Gastrocnemius medialis (tissue), 4 donors: ENCODE data around the gene CDPF1. TPM values are rescaled to one million over a fixed set of nuclear protein-coding genes. Genes with fewer than 3 reads are reported as not detected.
"Not testable (repeated sequence)": the region's sequence is repeated elsewhere in the genome, so short reads cannot be mapped to it uniquely, and the experiment has no call there.

Experiments
- ATAC-seq, 2 donors: fragments of 150-250 bp; one replicate each; pipeline ENCODE4 v1.9.1; 2016
- DNase-seq, 2 donors: peaks; one replicate each; pipeline ENCODE4 v3.0.0-alpha.2; 2019
- H3K27ac ChIP-seq, 4 donors: fragments of 200-600 bp; sonication (generic); 1 replicate in 1 of 4; 2 replicates in 3 of 4; pipeline ENCODE4 v1.5.1; 2016 to 2018; ENCODE audit warnings: mild to moderate bottlenecking in 2 of 4, moderate library complexity in 1 of 4
- H3K27me3 ChIP-seq, 3 donors: fragments of 200-600 bp; sonication (generic) in 2 of 3; 1 replicate in 1 of 3; 2 replicates in 2 of 3; pipeline versions ENCODE4 v1.5.1 to v1.6.0; 2016 to 2019; ENCODE audit warnings: mild to moderate bottlenecking in 1 of 3, moderate library complexity in 1 of 3
- H3K36me3 ChIP-seq, 2 donors: fragments of 200-600 bp; sonication (generic) in 1 of 2; one replicate each; pipeline ENCODE4 v1.5.1; 2017 to 2018
- H3K4me1 ChIP-seq, 2 donors: fragments of 200-600 bp; sonication (generic) in 1 of 2; one replicate each; pipeline ENCODE4 v1.5.1; 2016 to 2017; ENCODE audit warnings: mild to moderate bottlenecking in 2 of 2
- H3K4me3 ChIP-seq, 4 donors: fragments of 200-600 bp; sonication (generic) in 3 of 4; 1 replicate in 1 of 4; 2 replicates in 3 of 4; pipeline ENCODE4 v1.5.1; 2016 to 2019; ENCODE audit warnings: mild to moderate bottlenecking in 2 of 4
- H3K9me3 ChIP-seq, 3 donors: fragments of 200-600 bp; sonication (generic) in 2 of 3; 1 replicate in 1 of 3; 2 replicates in 2 of 3; pipeline ENCODE4 v1.5.1; 2016 to 2019
- CTCF ChIP-seq, 5 experiments: fragments of 450-650 bp in 3 of 5; fragments of 200-600 bp in 2 of 5; sonication (generic) in 2 of 5; IDR thresholded peaks in 4 of 5; conservative IDR thresholded peaks in 1 of 5; 1 replicate in 4 of 5; 2 replicates in 1 of 5; pipeline ENCODE4 v1.5.1; 2016 to 2019; ENCODE audit warnings: antibody characterized with exemption in 5 of 5, mild to moderate bottlenecking in 3 of 5, moderate library complexity in 3 of 5
- POLR2A ChIP-seq, 2 donors: fragments of 450-650 bp; IDR thresholded peaks; one replicate each; pipeline ENCODE4 v1.6.1; 2017; ENCODE audit warnings: antibody characterized with exemption in 2 of 2, mild to moderate bottlenecking in 2 of 2, moderate library complexity in 2 of 2
- in situ Hi-C, 4 donors: fragments of 200-750 bp; cut with MboI; loops; one replicate each; pipeline versions ENCODE4 v1.15.0 to v1.8.0; 2017; ENCODE audit warnings: low sequenced_read_pairs in 4 of 4
- intact Hi-C: fragments of 100-400 bp; cut with DNase I; formaldehyde crosslinking; loops from one replicate; pipeline ENCODE4 v1.15.1; 2023; ENCODE audit warnings: low total_unique reads
- total RNA-seq, 4 donors: library from RNA; depleted of rRNA; stranded (reverse); fragments of >200 nt; gene quantifications; one replicate each; pipeline versions ENCODE4 v1.1.0 to v1.2.3, GENCODE V29; 2016

Gene CDPF1
- total RNA-seq, 4 donors from 2014 or later = 6.3 to 18.8 (median 12.5) TPM

- Histone ChIP-seq H3K9me3 (peaks cover 0 to 3% (median 0%) of the 10 kb centered on the region in 3 donors), H3K36me3 (peaks cover 0 to 10% of the 10 kb centered on the region in 2 donors), H3K4me1 (no peaks in the 10 kb centered on the region), H3K4me3 (no peak overlapping the region), H3K27ac (no peak overlapping the region), H3K27me3 (no peaks in the 10 kb centered on the region)
- no peak for TF ChIP-seq CTCF (IDR thresholded peaks at IDR 0.05 in 4 of 5, conservative IDR thresholded peaks at IDR 0.05 in 1 of 5)
- TF ChIP-seq POLR2A (IDR thresholded peaks at IDR 0.05) = no peak
- in situ Hi-C loops (no loop called here), intact Hi-C loops (no loop called here)
- no peak for ATAC-seq
- DNase-seq = no peak
Observed at GRCh38 chr22:46209262-46209661, 40.8 kb downstream of the CDPF1 start.

GRCh38 chr22:46203601-46203980, 46.5 kb downstream of the CDPF1 start:
- DNase-seq = no peak
- Histone ChIP-seq H3K27me3 (no peaks in the 10 kb centered on the region), H3K4me3 (no peak overlapping the region), H3K36me3 (peaks cover 0 to 20% of the 10 kb centered on the region in 2 donors), H3K27ac (no peak overlapping the region), H3K4me1 (no peaks in the 10 kb centered on the region), H3K9me3 (no peaks in the 10 kb centered on the region)
- ATAC-seq = no peak
- no peak for TF ChIP-seq POLR2A (IDR thresholded peaks at IDR 0.05)
- no peak for TF ChIP-seq CTCF (IDR thresholded peaks at IDR 0.05 in 4 of 5, conservative IDR thresholded peaks at IDR 0.05 in 1 of 5)
- in situ Hi-C loops = no loop called here
- intact Hi-C loops = no loop called here

GRCh38 chr22:46202897-46203600, 47.0 kb downstream of the CDPF1 start:
- intact Hi-C loops (no loop called here), in situ Hi-C loops (no loop called here)
- no peak for ATAC-seq

GRCh38 chr22:46201059-46201757, 48.9 kb downstream of the CDPF1 start:
- in situ Hi-C loops (no loop called here), intact Hi-C loops (no loop called here)
- peaks cover 10 to 14% of the 10 kb centered on the region in 2 donors for H3K4me1 ChIP-seq
- ATAC-seq (no peak), DNase-seq (no peak)
- TF ChIP-seq POLR2A (IDR thresholded peaks at IDR 0.05) = no peak
- no peak for TF ChIP-seq CTCF (IDR thresholded peaks at IDR 0.05 in 4 of 5, conservative IDR thresholded peaks at IDR 0.05 in 1 of 5)
- no peaks in the 10 kb centered on the region for H3K27me3 ChIP-seq
- H3K27ac ChIP-seq = peak overlapping the region in 2 of 4 donors; percentile 26 to 27
- H3K9me3 ChIP-seq = no peaks in the 10 kb centered on the region
- peaks cover 0 to 23% of the 10 kb centered on the region in 2 donors for H3K36me3 ChIP-seq
- H3K4me3 ChIP-seq = no peak overlapping the region

More at GRCh38 chr22:46202897-46203600, 47.0 kb downstream of the CDPF1 start:
- TF ChIP-seq CTCF (IDR thresholded peaks at IDR 0.05 in 4 of 5, conservative IDR thresholded peaks at IDR 0.05 in 1 of 5) = no peak
- no peak for TF ChIP-seq POLR2A (IDR thresholded peaks at IDR 0.05)
- H3K4me1 ChIP-seq = no peaks in the 10 kb centered on the region
- H3K4me3 ChIP-seq = no peak overlapping the region
- H3K27ac ChIP-seq = no peak overlapping the region
- no peak for DNase-seq
- H3K36me3 ChIP-seq = peaks cover 0 to 23% of the 10 kb centered on the region in 2 donors
- no peaks in the 10 kb centered on the region for H3K9me3 ChIP-seq
- no peaks in the 10 kb centered on the region for H3K27me3 ChIP-seq

GRCh38 chr22:46198806-46199205, 51.3 kb downstream of the CDPF1 start:
- DNase-seq, H3K27ac ChIP-seq, H3K4me3 ChIP-seq, H3K9me3 ChIP-seq, in situ Hi-C loops, ATAC-seq, H3K27me3 ChIP-seq: not testable (repeated sequence)
- Histone ChIP-seq H3K4me1 (peaks cover 19 to 27% of the 10 kb centered on the region in 2 donors), H3K36me3 (peaks cover 0 to 23% of the 10 kb centered on the region in 2 donors)
- intact Hi-C loops = loop anchor here (5.0 kb wide), 1 partner anchor 53 kb away; the partner anchor contains the start of gene CDPF1
